Inferior parietal cortex (tissue), 1 donor: ENCODE results near the gene ARL10.

Experiments
- DNase-seq: peaks from one replicate; pipeline ENCODE4 v3.0.0-alpha.2; 2016; ENCODE audit errors: extremely low spot score

ARL10 gene

DNA sequence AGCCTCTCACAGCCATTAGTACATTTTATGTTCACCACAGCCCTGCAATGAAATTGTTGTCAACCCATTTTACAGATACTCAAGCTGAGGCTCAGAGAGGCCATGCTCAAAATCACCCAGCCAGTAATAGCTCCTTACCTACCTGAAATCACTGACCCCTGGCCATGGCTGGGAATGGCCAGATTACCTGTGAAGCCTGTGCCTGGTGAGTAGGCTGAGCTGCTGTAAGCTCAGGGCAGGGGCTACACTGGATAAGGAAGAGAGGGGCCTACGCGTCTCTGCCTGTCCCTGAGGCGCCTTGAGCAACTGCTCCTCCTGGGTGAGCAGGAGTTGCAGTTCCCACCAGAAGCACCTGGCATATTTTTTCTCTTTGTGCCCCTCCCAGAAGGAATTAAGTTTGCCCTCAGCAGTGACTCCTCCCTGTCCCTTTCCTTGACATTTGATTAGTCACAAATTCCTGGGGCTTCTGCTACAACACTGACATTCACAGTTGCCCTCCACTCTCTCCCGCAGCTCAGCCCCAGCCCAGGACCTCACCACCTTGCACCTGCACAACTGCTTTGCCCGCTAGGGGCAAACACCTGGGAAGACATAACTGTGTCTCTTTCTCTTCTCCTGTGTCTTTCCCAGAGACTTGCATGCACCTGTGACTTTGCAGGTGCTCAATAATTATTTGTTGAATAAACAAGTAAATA is 45.3 kb downstream of the ARL10 start:
- DNase-seq: no peak

DNA sequence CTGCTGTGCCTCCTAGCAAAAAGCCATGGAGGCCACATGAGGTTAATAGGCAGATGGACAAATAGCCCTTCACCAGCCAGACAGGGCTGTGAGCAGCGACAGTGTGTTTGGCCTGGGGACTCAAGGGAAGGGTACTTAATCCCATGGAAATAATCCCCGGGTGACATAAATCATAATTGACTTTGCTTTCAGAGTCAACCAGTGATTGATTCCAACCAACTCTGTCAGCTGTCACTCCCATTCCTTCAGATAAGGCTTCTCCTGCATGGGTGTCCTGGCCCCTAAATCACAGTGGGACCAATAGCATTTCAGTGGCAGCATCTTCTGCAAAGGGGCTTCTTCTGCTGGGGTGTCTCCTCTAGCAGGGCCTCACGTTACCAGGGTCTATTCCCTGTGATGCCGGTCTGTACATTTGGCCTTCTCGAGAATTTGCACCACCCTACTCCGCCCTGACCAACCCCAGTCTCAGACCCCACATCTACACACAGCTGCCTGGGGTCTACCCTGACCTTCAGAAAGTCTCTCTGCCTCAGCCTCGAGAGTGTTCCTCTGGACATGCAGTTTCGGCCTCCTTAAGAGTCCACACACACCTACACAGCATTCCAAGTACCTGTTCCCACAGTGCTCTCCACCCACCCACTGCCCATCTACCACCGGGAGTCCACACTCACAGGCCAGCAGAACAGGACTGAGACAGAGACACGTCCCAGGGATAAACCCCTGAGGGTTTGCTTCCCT is 47.4 kb downstream of the ARL10 start:
- no peak for DNase-seq

DNA sequence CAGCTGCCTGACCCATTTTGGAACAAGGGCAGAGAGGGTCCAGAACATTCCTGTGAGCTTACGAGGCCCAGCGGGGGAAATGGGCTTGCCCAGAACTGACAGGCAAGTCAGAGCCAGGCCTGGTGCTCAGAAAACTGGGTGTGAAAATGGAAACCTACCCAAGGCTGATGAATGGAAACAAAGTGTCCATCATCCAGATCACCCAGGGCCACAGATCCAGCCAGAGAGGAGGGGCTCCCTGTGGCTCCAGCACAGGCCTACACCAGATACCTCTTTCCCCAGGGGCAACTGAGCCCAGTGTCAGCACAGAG is 47.9 kb downstream of the ARL10 start:
- DNase-seq: no peak

DNA sequence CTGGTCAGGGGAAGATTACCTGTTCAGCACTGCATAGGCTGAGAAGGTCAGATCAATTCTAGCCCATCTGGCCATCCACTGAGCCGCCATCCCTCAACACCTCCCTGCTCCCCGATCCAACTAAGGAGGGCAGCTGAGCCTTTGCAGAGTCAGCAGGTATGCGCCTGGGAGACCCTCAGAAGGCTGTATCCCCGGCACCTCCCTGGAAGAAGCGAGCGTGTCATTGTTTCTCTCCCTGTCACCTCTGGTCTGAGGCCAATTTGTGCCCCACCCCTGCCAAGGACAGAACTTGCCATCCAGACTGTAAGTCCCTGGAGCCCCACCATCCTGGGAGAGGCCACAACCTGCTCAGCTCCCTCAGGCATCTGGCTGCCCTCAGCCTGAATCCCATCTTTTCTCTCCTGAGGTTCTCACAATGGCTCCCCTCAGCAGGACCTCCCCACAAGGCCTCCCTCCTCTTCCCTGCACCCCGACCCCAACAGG is 48.5 kb downstream of the ARL10 start:
- no peak for DNase-seq

DNA sequence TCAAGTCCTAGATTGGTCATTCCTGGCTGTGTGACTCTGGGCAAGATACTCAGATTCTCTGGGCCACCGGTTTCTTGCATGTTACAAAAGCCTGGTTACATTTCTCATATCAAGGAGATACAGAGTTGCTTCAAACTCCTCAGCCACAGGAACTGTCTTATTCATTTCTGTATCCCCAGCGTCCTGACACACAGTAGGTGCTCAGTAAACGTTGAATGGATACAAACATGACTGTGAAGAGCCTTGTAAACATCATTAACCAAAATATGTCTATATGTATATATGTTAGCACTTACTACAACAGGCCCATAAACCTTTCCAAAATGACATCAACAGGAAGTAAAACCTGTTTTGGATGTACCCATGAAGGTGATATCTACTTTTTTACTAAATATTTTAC is 49.4 kb downstream of the ARL10 start:
- DNase-seq: no peak

DNA sequence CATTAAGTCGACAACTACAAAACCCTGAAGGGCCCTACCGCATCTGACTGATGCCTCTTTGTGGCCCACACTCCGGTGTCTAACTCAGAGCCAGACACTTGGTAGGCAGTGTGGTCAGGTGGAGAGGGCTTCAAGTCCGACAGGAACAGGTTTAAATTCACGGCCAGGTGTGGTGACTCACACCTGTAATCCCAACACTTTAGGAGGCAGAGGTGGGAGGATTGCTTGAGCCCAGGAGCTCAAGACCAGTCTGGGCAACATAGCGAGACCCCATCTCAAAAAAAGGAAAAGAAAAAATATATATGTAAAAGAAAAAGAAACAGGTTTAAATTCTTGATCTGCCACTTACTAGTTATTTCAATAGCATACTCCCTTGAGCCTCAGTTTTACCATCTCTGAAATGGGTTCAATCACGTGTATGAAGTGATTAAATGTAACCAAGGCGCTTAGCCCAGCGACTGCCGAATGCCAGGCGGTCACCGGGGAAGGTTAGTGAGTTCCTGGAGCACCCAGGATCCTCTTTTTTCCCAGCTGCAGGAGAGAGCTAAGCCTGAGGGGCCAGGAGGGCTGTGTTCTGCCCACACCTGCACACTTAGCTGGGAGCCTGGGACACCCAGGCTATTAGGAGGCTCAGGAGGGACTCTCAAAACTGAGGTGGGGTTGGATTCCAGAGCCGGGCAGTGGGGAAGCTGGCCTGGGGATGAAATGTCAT is 50.1 kb downstream of the ARL10 start:
- no peak for DNase-seq

DNA sequence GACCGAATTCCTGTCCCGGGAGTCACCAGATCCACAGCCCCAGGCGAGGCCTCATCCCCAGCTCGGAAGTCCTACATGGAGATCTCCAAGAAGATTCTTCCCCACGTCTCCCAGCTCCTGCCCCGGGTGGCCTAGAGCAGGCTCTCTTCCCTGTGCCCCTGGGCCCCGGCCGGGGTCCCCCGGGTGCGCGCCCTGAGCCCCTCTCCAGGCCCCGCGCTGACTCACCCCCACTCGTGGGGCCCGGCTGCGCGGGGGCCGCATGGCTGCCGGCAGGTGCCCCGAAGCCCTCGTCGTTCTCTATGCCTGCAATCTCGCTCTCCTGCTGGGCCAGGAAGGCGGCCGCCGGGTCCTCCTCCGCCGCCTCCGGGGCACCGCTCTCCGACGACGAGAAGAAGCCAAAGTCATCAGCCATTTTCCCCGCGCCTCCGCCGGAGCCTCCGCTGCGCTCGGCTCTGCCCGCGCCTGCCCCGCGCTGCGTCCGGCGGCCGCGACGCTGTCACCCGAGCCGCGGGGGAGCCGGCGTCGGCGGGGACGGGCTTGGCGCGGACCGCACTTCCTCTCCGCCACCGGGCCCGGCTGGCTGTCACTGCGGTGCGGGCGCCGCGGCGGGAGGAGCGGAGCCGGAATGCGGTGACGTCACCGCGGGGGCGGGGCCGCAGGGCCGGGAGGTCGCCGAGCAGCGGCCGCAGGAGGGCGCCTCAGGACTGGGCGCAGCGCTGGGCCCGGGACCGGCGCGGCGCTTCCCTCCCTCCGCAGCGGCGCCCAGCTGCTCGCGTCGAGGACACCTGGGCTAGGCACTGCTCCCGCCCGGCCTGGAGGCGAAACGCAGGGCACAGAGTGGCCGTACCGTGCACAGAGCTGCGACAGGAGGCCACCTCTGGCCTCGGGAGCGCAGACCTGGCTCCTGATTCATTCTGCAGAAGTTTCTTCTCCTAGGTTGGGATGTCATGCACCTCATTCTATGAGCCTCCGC is 51.0 kb downstream of the ARL10 start, which contains the start of gene CLTB:
TSS of gene CLTB (minus strand) at position 588 of the 973 bp plus-strand sequence. CDS start at position 412, 176 bp downstream.
- DNase-seq: peak; percentile 81

DNA sequence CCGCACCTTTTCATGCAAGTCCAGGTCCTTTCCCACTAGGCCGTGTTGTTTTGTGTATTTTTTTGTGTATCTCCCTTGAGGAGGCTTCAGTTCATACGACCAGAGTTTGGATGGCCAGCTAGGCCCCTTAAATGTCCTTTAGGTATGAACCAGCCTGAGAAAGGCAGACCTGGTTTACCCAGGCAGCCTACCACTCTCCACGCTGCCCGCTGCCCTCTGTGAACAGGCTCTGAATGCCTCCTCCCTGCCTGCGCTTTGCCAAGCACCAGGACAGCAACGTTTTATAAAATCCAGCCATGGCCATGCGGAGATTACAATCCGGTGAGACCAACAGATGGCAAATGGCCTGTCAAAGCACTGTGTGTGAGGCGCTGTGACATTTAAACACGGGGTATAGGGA is 51.7 kb downstream of the ARL10 start:
- DNase-seq: no peak

DNA sequence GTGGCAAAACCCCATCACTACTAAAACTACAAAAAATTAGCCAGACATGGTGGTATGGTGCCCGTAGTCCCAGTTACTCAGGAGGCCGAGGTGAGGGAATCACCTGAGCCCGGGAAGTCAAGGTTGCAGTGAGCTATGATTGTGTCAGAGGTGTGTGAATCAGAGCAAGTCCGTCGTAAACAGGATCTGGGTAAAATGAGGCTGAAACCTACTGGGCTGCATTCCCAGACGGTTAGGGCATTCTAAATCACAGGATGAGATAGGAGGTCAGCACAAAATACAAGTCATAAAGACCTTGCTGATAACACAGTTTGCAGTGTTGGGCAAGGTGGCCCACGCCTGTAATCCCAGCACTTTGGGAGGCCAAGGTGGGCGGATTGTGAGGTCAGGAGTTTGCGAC is 53.0 kb downstream of the ARL10 start:
- DNase-seq: no peak

DNA sequence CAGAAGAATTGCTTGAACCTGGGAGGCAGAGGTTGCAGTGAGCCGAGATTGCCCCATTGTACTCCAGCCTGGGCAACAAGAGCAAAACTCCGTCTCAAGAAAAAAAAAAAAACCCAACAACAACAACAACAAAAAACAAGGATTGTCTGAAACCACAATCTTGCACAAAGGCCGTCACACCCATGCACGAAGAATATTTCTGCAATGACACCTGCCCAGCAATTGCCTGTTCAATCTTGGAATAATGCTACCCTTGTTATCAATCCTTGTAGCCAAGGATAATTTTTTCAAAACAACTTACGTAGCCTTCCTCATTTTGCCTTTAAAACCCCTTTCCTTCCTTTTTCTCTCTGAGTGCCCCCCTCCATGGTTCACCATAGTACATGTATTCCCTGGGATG is 54.8 kb downstream of the ARL10 start:
- no peak for DNase-seq

DNA sequence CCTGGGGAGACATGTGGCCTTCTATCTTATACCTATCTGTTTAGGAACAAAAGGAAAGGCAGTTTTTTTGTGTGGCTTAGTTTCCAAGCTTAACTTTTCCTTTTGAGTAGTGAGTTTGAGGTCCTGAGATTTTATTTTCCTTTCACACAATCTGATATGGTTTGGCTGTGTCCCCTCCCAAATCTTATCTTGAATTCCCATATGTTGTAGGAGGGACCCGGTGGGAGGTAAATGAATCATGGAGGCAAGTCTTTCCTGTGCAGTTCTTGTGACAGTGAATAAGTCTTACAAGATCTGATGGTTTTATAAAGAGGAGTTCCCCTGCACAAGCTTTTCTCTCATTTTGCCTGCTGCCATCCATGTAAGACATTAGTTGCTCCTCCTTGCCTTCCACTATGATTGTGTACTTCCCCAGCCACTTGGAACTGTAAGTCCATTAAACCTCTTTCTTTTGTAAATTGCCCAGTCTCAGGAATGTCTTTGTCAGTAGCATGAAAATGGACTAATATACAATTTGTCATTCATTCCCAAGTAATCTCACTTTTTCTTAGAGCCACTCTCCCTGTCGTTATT is 55.8 kb downstream of the ARL10 start:
- DNase-seq: no peak

DNA sequence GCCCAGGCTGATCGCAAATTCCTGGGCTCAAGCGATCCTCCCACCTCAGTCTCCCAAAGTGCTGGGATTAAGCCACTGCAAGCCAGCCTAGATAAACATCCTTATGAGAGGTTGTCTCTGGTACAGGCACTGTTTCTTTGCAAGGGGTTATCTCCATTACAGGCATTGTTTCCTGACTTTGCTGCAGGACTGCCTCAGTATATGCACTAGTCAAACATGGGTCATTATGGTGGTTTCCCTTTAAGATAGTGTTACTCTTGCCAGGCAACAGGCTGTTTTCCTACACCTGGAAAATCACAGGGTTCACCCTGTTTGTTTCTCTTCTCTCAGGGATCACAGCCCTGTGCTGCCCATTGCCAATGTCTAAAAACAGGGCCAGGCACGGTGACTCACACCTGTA is 58.9 kb downstream of the ARL10 start:
- no peak for DNase-seq

DNA sequence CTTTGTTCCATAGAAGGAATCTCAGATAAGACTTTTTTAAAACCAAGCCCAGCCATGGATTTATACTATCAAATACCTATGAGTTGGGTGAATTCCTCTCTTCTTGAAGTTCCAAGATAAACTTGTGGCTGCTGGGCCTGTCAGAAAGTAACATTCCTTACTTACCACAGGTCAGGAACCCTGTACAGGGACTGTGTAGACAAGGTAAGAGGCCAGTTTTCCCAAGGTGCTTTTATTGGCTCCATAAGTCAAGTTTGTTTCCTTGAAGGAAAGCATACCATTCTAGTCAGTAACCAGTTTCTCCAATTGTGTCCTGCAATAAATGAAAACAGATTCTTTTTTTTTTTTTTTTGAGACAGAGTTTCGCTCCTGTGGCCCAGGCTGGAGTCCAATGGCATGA is 59.9 kb downstream of the ARL10 start:
- DNase-seq: no peak

DNA sequence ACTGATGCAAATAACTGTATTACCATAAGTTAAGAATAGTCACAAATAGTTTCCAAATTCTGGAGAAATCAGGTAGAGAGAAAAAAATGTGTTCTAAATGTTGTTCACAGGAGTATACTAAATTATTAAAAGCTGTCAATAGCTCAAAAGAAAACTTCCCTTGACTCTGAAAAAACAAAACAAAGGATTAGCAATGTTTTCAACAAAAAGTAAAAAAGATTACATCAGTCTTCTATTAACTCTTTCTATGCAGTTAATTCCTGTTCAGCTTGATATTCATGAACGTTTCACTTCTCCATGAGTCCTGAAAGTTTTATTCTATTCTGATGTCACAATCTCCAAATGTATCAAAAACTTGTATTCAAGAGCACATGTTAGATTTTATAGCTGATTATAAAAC is 60.5 kb downstream of the ARL10 start:
- DNase-seq: no peak

DNA sequence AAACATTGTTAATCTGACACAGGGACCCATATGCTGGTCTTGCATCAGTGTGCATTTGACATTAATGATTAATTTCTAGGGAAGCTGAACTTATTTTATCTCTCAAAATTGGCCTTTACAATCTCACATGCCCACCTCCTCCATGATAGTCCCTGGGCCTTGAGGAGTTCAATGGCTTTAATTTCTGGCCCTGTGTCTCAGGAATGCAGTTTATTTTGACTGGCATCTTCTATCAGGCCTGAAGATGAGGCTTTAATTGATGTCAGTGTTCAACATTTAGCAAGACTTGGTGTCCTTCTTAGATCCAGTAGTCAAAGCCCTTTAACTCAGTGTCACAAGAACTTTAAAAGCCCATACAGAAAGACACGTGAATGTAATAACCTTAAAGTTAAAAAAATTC is 61.6 kb downstream of the ARL10 start:
- DNase-seq: no peak

DNA sequence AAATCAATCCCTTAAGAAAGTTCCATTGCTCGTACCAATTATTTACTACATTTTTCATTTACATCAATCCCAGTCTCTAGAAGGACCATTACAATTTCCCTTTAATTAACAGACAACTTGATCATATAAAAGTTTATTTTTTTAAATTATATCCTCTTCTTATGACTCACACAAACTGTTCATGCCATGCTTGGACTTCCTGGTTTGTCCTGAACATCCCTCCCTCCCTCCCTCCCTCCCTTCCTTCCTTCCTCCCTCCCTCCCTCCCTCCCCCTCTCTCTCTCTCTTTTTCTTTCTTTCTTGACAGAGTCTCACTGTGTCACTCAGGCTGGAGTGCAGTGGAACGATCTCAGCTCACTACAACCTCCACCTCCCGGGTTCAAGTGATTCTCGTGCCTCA is 62.7 kb downstream of the ARL10 start:
- DNase-seq: no peak

DNA sequence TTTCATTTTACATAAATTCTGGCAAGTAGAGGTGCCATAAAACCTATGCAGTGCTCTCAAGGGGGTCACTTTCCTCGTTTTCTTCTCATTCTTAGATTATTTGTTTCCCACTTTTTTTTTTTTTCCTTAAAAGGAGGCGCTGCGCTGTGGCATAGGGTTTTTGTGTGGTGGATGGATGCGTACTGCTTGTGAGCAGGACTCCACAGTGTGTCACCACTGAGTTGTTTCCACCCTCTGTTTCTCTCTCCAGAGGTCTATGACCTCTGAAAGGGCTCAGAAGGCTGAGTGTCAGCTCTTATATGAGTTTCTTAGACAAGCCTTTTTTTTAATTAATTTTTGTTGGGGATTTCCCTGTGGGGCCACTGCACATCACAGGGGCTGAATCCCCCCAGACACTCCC is 64.7 kb downstream of the ARL10 start:
- DNase-seq: no peak
